H1 (cell line): ENCODE measurements around the gene ABL1. TPM values are rescaled to one million over a fixed set of nuclear protein-coding genes. Genes with fewer than 3 reads are reported as not detected.
A peak's percentile ranks its signal among the peaks of the same experiment; 100 is the strongest.

Experiments
- ASH2L ChIP-seq: fragments of 200-600, 300-600 bp; sonication (generic); IDR thresholded peaks from one replicate; pipeline ENCODE4 v1.7.1; 2017; ENCODE audit warnings: low read length
- CHD7 ChIP-seq: fragments of 300-600 bp; sonication (generic); IDR thresholded peaks from 2 replicates; pipeline ENCODE4 v1.7.1; 2012; ENCODE audit warnings: low read length, moderate library complexity, mild to moderate bottlenecking, inconsistent platforms; ENCODE audit not compliant: insufficient replicate concordance
- FOSL1 ChIP-seq: IDR thresholded peaks from 2 replicates; pipeline ENCODE4 v1.6.1; 2011; ENCODE audit warnings: mild to moderate bottlenecking, low read depth, low read length, moderate library complexity; ENCODE audit not compliant: insufficient read depth
- POLR2A ChIP-seq, 2 experiments: IDR thresholded peaks; 1 replicate in 1 of 2; 2 replicates in 1 of 2; pipeline ENCODE4 v1.6.1; 2011; ENCODE audit warnings: low read depth in 2 of 2, low read length in 2 of 2, mild to moderate bottlenecking in 2 of 2; ENCODE audit errors: control extremely low read depth in 1 of 2
- RFX5 ChIP-seq: IDR thresholded peaks from 2 replicates; pipeline ENCODE4 v1.6.1; 2011; ENCODE audit warnings: low read depth, low read length, improper control_type of control experiment, borderline replicate concordance
- SUZ12 ChIP-seq: fragments of 200-600 bp; sonication (generic); IDR thresholded peaks from 2 replicates; pipeline ENCODE4 v1.6.1; 2012; ENCODE audit warnings: mild to moderate bottlenecking, inconsistent platforms, low read length, moderate library complexity, mixed read lengths
- TEAD4 ChIP-seq: IDR thresholded peaks from 2 replicates; pipeline ENCODE4 v1.6.1; 2012; ENCODE audit warnings: low read depth, low read length, inconsistent platforms, mixed read lengths
- polyA plus RNA-seq, 7 experiments: library from polyadenylated mRNA; depleted of rRNA in 3 of 7; stranded (reverse) in 5 of 7; unstranded in 2 of 7; fragments of >200 nt in 5 of 7; fragments of 200-250 nt in 2 of 7; gene quantifications; 1 replicate in 5 of 7; 2 replicates in 1 of 7; 4 replicates in 1 of 7; pipeline versions ENCODE4 v1.2.1 to v1.2.3, GENCODE V29; 2011 to 2013; ENCODE audit warnings: missing spikeins in 2 of 7, mixed read lengths in 2 of 7
- total RNA-seq: library from RNA; stranded (reverse); fragmentation: NEBNext Ultra II Directional; extraction: Animal tissue kit (Norgen Biotek cat#: 25700); gene quantifications from 2 replicates; pipeline ENCODE4 v1.2.1, GENCODE V29; 2021
- TF ChIP-seq, protein P1 (sequence below): IDR thresholded peaks from 2 replicates; pipeline ENCODE4 v1.6.1; 2011; ENCODE audit warnings: low read length, improper control_type of control experiment

Gene ABL1
- total and polyA plus RNA-seq, 2 of the 8 experiments (the other 6 are each of a cell fraction or from before 2014, with no cell fraction given): 35.3 to 104 TPM

GRCh38 chr9:130885484-130886375 is 50.7 kb downstream of the ABL1 start (continued):
- TF ChIP-seq CHD7 (no peak), TEAD4 (no peak), RFX5 (peak; percentile 78), FOSL1 (no peak), SUZ12 (no peak), ASH2L (no peak), POLR2A (IDR thresholded peaks at IDR 0.05; ENCODE audit: control extremely low read depth in 1 of 2, low read depth in 2 of 2, low read length in 2 of 2) (0 out of 3 replicates have a peak, but pooled peaks of 1 of the 2 experiments have one; percentile 13)
- TF ChIP-seq, protein P1, sequence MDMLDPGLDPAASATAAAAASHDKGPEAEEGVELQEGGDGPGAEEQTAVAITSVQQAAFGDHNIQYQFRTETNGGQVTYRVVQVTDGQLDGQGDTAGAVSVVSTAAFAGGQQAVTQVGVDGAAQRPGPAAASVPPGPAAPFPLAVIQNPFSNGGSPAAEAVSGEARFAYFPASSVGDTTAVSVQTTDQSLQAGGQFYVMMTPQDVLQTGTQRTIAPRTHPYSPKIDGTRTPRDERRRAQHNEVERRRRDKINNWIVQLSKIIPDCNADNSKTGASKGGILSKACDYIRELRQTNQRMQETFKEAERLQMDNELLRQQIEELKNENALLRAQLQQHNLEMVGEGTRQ: no peak
